Right atrium auricular region (tissue), 2 donors: ENCODE data around the gene SSTR1. TPM values are rescaled to one million over a fixed set of nuclear protein-coding genes. Genes with fewer than 3 reads are reported as not detected.

Experiments used
- DNase-seq: peaks from one replicate; pipeline ENCODE4 v3.0.0-alpha.2; 2019; ENCODE audit warnings: low spot score
- H3K27ac ChIP-seq, 2 donors: fragments of 200-600 bp; sonication (generic); 1 replicate in 1 of 2; 2 replicates in 1 of 2; pipeline ENCODE4 v1.5.1; 2016 to 2019
- H3K27me3 ChIP-seq, 2 donors: fragments of 200-600 bp; sonication (generic); one replicate each; pipeline versions ENCODE4 v1.5.1 to v1.6.0; 2017 to 2019
- H3K36me3 ChIP-seq: fragments of 200-600 bp; sonication (generic); one replicate; pipeline ENCODE4 v1.5.1; 2016
- H3K4me1 ChIP-seq, 2 donors: fragments of 200-600 bp; sonication (generic); one replicate each; pipeline versions ENCODE4 v1.5.1 to v1.6.0; 2017 to 2019
- H3K4me3 ChIP-seq, 2 donors: fragments of 200-600 bp; sonication (generic); 1 replicate in 1 of 2; 2 replicates in 1 of 2; pipeline ENCODE4 v1.5.1; 2017 to 2019; ENCODE audit warnings: mild to moderate bottlenecking in 1 of 2, moderate library complexity in 1 of 2
- H3K9me3 ChIP-seq, 2 donors: fragments of 200-600 bp; sonication (generic); one replicate each; pipeline ENCODE4 v1.5.1; 2019
- total RNA-seq, 2 donors: library from RNA; depleted of rRNA; stranded (reverse); fragments of >200 nt; gene quantifications; one replicate each; pipeline ENCODE4 v1.1.0, GENCODE V29; 2016
- TF ChIP-seq, protein P1 (sequence below), 2 donors: fragments of 200-600 bp; sonication (generic); IDR thresholded peaks; one replicate each; pipeline ENCODE4 v1.5.1; 2019; ENCODE audit warnings: antibody characterized with exemption in 2 of 2

SSTR1 gene
- total RNA-seq, 2 donors from 2014 or later = 0.41 to 1.8 TPM

DNA sequence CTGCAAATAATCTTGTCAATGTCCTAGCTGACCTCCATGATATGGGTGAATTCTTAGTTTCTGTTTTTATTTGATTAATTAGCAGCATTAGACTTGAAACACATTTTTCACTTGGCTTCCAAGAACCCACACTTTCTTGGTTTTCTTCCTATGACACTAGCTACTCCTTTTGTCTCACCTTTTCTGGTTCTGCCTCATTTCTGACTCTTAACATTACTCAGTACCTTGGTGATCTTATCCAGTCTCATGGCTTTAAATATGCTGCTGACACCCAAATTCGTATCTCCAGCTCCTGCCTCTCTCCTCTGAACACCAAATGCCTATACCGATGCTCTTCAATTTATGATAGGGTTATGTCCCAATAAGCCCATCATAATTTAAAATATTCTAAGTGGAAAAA is 32.0 kb upstream of the SSTR1 start:
- H3K27me3 ChIP-seq = no peaks in the 10 kb centered on the region
- DNase-seq = no peak
- TF ChIP-seq, protein P1, sequence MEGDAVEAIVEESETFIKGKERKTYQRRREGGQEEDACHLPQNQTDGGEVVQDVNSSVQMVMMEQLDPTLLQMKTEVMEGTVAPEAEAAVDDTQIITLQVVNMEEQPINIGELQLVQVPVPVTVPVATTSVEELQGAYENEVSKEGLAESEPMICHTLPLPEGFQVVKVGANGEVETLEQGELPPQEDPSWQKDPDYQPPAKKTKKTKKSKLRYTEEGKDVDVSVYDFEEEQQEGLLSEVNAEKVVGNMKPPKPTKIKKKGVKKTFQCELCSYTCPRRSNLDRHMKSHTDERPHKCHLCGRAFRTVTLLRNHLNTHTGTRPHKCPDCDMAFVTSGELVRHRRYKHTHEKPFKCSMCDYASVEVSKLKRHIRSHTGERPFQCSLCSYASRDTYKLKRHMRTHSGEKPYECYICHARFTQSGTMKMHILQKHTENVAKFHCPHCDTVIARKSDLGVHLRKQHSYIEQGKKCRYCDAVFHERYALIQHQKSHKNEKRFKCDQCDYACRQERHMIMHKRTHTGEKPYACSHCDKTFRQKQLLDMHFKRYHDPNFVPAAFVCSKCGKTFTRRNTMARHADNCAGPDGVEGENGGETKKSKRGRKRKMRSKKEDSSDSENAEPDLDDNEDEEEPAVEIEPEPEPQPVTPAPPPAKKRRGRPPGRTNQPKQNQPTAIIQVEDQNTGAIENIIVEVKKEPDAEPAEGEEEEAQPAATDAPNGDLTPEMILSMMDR (IDR thresholded peaks at IDR 0.05) = no peak
- no peak overlapping the region for H3K27ac ChIP-seq
- no peaks in the 10 kb centered on the region for H3K4me1 ChIP-seq
- H3K4me3 ChIP-seq = no peak overlapping the region
- no peaks in the 10 kb centered on the region for H3K9me3 ChIP-seq
- no peaks in the 10 kb centered on the region for H3K36me3 ChIP-seq

DNA sequence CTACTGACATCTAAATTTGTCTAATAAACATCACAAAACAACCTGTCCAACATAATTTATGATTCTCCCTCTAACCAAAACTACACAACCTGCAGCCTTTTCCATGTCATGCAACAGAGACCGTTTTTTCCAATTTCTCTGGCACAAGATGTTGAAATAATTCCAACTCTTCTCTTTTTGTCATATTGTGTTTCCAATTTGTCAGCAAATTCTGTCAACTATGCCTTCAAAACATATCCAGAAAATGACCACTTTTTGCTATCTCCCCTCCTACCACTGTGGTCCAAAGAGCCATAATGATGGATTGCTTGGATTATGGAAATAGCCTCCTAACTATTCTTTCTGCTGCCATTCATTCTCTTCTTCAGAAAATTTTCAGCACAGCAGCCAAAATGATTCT is 31.3 kb upstream of the SSTR1 start:
- Histone ChIP-seq H3K4me3 (no peak overlapping the region), H3K27me3 (no peaks in the 10 kb centered on the region), H3K36me3 (no peaks in the 10 kb centered on the region), H3K27ac (no peak overlapping the region), H3K4me1 (no peaks in the 10 kb centered on the region), H3K9me3 (no peaks in the 10 kb centered on the region)
- TF ChIP-seq, protein P1 (IDR thresholded peaks at IDR 0.05) = no peak
- DNase-seq = no peak

DNA sequence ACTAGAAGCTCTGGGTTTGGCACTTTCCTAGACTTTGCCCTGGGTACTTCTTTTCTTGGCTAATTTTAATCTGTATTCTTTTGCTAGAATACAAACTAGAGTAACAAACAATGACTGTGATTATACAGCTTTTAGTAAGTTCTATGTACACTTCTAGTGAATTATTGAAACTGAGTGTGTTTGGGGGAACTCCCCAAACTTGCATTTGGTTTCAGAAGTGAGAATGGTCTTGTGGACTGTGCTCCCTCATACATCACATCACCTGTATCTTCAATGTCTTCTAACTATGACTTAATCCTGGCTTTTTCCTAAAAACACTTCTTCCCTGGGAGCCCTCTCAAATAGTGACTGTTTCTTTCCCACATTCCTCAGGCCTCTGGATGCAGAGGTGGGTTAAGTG is 23.6 kb upstream of the SSTR1 start:
- no peak for DNase-seq
- TF ChIP-seq, protein P1 (IDR thresholded peaks at IDR 0.05) = no peak
- no peaks in the 10 kb centered on the region for H3K27me3 ChIP-seq

DNA sequence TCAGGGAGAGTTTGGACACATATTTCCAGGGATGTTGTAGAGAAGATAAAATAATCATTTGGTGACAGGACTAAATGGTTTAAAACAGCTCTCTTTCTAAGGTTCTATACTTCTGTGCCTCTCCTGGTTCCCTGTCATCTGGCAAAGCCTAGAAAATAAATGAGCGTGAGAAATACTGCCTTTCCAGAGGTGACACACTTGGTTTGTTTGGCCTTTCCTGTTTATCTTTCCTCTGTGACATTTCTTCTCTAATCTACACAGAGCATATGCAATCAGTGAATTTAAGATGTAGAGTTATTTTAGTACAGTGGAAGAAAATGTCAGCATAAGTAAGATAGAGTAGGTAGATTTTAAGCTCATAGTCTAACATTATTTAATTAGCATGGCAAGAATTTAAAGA is 22.0 kb upstream of the SSTR1 start:
- Histone ChIP-seq H3K9me3 (no peaks in the 10 kb centered on the region), H3K4me3 (no peak overlapping the region), H3K4me1 (no peaks in the 10 kb centered on the region), H3K27ac (no peak overlapping the region), H3K36me3 (no peaks in the 10 kb centered on the region), H3K27me3 (no peaks in the 10 kb centered on the region)
- TF ChIP-seq, protein P1 (IDR thresholded peaks at IDR 0.05) = no peak
- no peak for DNase-seq

More for the DNA sequence above, 23.6 kb upstream of the SSTR1 start:
- Histone ChIP-seq H3K9me3 (no peaks in the 10 kb centered on the region), H3K36me3 (no peaks in the 10 kb centered on the region), H3K4me1 (no peaks in the 10 kb centered on the region), H3K27ac (no peak overlapping the region), H3K4me3 (no peak overlapping the region)

DNA sequence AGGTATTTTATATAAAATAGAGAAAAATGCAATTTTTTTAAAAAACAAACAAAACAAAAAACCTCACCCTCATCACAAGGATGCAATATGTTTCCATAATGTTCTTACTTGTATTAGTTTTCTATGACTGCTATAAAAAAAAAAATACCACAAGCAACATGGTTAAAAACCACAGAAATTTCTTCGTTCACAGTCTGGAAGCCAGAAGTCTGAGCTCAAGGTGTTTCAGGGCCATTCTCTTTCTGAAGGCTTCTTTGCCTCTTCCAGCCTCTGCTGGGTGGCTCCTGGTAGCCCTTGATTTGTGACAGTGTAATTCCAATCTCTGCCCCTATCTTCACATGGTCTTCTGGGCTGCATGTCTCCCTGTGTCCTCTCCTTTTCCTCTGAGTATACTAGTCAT is 21.5 kb upstream of the SSTR1 start:
- DNase-seq = no peak
- TF ChIP-seq, protein P1 (IDR thresholded peaks at IDR 0.05) = no peak
- Histone ChIP-seq H3K4me1 (no peaks in the 10 kb centered on the region), H3K27me3 (no peaks in the 10 kb centered on the region), H3K36me3 (no peaks in the 10 kb centered on the region), H3K27ac (no peak overlapping the region), H3K9me3 (no peaks in the 10 kb centered on the region), H3K4me3 (no peak overlapping the region)

DNA sequence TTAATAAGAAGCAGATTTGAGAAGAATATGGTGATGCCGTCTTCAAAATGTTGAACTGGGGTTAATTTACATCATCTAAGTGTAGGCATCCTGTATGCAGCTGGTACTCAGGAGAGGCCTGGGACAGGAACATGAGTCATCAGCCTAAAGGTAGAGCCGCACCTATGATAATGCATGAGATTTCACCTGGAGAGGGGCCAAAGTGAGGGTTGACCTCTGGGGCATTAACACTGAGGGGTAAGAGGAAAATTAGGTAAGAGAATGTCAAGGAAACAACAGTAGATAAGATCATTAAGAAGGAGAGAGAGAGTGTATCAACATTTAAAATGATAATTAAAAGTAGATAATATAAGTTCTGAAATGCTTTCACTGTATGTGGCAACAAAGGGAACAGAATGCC is 20.2 kb upstream of the SSTR1 start:
- no peak for DNase-seq
- Histone ChIP-seq H3K27me3 (no peaks in the 10 kb centered on the region), H3K4me1 (no peaks in the 10 kb centered on the region), H3K4me3 (no peak overlapping the region), H3K9me3 (no peaks in the 10 kb centered on the region), H3K36me3 (no peaks in the 10 kb centered on the region), H3K27ac (no peak overlapping the region)
- TF ChIP-seq, protein P1 (IDR thresholded peaks at IDR 0.05) = no peak
